ENCODE results near the gene POTEM. TPM values are rescaled to one million over a fixed set of nuclear protein-coding genes. Genes with fewer than 3 reads are reported as not detected.
"Not testable (repeated sequence)": the region's sequence is repeated elsewhere in the genome, so short reads cannot be mapped to it uniquely, and the experiment has no call there.

The POTEM gene
- polyA plus RNA-seq, 3 donors from 2014 or later, result not detected

- DNase-seq; H3K4me3 Mint-ChIP-seq; H3K36me3 Mint-ChIP-seq; H3K9me3 Mint-ChIP-seq; H3K27me3 Mint-ChIP-seq (ENCODE audit: low read depth in 3 of 3); H3K4me1 Mint-ChIP-seq; H3K27ac Mint-ChIP-seq: not testable (repeated sequence)
These were observed 43.8 kb downstream of the POTEM start for GRCh38 chr14:19011029-19011428.

- H3K4me1 Mint-ChIP-seq, result not testable (repeated sequence)
These were observed 44.5 kb downstream of the POTEM start for GRCh38 chr14:19011703-19012102.

GRCh38 chr14:19015185-19015584 lies 48.0 kb downstream of the POTEM start:
- H3K9me3 Mint-ChIP-seq; H3K36me3 Mint-ChIP-seq; H3K4me1 Mint-ChIP-seq; DNase-seq; H3K4me3 Mint-ChIP-seq; H3K27me3 Mint-ChIP-seq (ENCODE audit: low read depth in 3 of 3); H3K27ac Mint-ChIP-seq: not testable (repeated sequence)

More at GRCh38 chr14:19011703-19012102, 44.5 kb downstream of the POTEM start:
- H3K36me3 Mint-ChIP-seq; H3K27me3 Mint-ChIP-seq (ENCODE audit: low read depth in 3 of 3); H3K9me3 Mint-ChIP-seq; H3K27ac Mint-ChIP-seq; DNase-seq; H3K4me3 Mint-ChIP-seq: not testable (repeated sequence)

GRCh38 chr14:19025080-19025589 lies 57.9 kb downstream of the POTEM start:
- H3K4me3 Mint-ChIP-seq; H3K36me3 Mint-ChIP-seq; H3K27me3 Mint-ChIP-seq (ENCODE audit: low read depth in 3 of 3); H3K4me1 Mint-ChIP-seq; H3K9me3 Mint-ChIP-seq; DNase-seq; H3K27ac Mint-ChIP-seq: not testable (repeated sequence)

GRCh38 chr14:19026649-19027351 lies 59.6 kb downstream of the POTEM start:
- H3K9me3 Mint-ChIP-seq; H3K4me3 Mint-ChIP-seq; H3K27ac Mint-ChIP-seq; DNase-seq; H3K27me3 Mint-ChIP-seq (ENCODE audit: low read depth in 3 of 3); H3K4me1 Mint-ChIP-seq; H3K36me3 Mint-ChIP-seq: not testable (repeated sequence)

DNA sequence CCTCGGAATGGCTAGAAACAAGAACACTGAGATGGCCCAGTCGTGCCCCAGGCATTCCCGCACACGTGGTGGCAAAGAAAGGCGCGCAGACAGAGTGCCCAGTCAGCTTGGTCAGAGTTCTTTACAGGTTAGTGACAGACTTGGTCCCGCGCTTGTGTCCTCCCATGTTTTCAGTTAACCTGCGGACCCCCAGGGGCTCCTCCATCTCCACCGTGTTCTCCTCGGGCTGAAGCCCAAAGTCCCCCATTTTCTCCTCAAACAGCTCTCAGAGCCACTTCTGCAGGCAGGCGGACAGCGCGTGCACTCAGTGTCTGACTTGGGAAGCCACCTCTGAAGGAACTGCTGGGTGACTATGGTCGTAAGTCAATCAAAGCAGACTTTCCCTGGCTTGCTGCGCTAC lies 60.7 kb downstream of the POTEM start:
- H3K4me1 Mint-ChIP-seq; DNase-seq; H3K36me3 Mint-ChIP-seq; H3K27ac Mint-ChIP-seq; H3K27me3 Mint-ChIP-seq (ENCODE audit: low read depth in 3 of 3); H3K9me3 Mint-ChIP-seq; H3K4me3 Mint-ChIP-seq: not testable (repeated sequence)

DNA sequence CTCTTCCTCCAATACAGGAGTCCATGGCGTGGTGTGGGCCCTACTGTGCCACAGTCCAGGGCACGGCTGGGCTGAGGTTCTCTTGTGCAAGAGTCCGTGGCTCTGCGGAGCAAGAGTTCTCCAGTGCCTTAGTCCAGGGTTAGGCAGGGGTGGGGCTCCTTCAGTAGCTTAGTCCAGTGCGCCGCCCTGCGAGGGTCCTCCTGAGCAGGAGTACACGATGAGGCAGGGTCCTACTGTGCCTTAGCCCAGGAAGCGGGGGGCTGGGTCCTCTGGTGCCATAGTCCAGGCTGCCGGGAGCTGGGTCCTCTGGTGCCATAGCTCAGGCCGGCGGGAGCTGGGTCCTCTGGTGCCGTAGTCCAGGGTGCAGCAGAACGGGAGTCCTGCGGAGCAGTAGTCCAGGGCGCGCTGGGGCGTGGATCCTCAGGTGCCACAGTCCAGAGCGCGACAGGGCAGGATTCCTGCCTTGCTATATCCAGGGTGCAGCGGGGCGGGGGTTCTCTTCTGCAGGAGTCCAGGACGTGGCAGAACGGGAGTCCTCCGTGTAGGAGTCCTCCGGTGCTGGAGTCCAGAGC lies 69.7 kb downstream of the POTEM start:
- not testable (repeated sequence) for H3K4me3 Mint-ChIP-seq; H3K27ac Mint-ChIP-seq; H3K4me1 Mint-ChIP-seq; H3K27me3 Mint-ChIP-seq (ENCODE audit: low read depth in 3 of 3); H3K9me3 Mint-ChIP-seq; H3K36me3 Mint-ChIP-seq; DNase-seq

- not testable (repeated sequence) for H3K36me3 Mint-ChIP-seq; H3K27me3 Mint-ChIP-seq (ENCODE audit: low read depth in 3 of 3); H3K4me3 Mint-ChIP-seq; DNase-seq; H3K27ac Mint-ChIP-seq; H3K4me1 Mint-ChIP-seq; H3K9me3 Mint-ChIP-seq
These were observed 70.9 kb downstream of the POTEM start for GRCh38 chr14:19038060-19038664.

GRCh38 chr14:19038785-19039184 lies 71.6 kb downstream of the POTEM start:
- H3K36me3 Mint-ChIP-seq; H3K4me1 Mint-ChIP-seq; DNase-seq; H3K4me3 Mint-ChIP-seq; H3K9me3 Mint-ChIP-seq; H3K27me3 Mint-ChIP-seq (ENCODE audit: low read depth in 3 of 3); H3K27ac Mint-ChIP-seq: not testable (repeated sequence)

- not testable (repeated sequence) for H3K4me3 Mint-ChIP-seq; DNase-seq; H3K4me1 Mint-ChIP-seq; H3K36me3 Mint-ChIP-seq; H3K27me3 Mint-ChIP-seq (ENCODE audit: low read depth in 3 of 3); H3K27ac Mint-ChIP-seq; H3K9me3 Mint-ChIP-seq
These were observed 76.2 kb downstream of the POTEM start for GRCh38 chr14:19043384-19043783.
